Activated naive CD8-positive, alpha-beta T cell (primary cell): ENCODE results near the gene RIPPLY3.
"Not testable (repeated sequence)": the region's sequence is repeated elsewhere in the genome, so short reads cannot be mapped to it uniquely, and the experiment has no call there.

ENCODE experiments used
- H3K27ac Mint-ChIP-seq: one replicate; pipeline ENCODE4 v1.8.0; 2021; ENCODE audit warnings: mixed read lengths
- H3K27me3 Mint-ChIP-seq: one replicate; pipeline ENCODE4 v1.8.0; 2021; ENCODE audit warnings: mixed read lengths
- H3K36me3 Mint-ChIP-seq: one replicate; pipeline ENCODE4 v1.8.0; 2021; ENCODE audit warnings: mixed read lengths
- H3K4me1 Mint-ChIP-seq: one replicate; pipeline ENCODE4 v1.8.0; 2021; ENCODE audit warnings: low read depth, mixed read lengths
- H3K4me3 Mint-ChIP-seq: one replicate; pipeline ENCODE4 v1.8.0; 2021; ENCODE audit warnings: mild to moderate bottlenecking, mixed read lengths
- H3K9me3 Mint-ChIP-seq: one replicate; pipeline ENCODE4 v1.8.0; 2021; ENCODE audit warnings: low read depth, mixed read lengths

Gene RIPPLY3

GRCh38 chr21:36973986-36974850 is 32.3 kb upstream of the RIPPLY3 start:
- Mint-ChIP-seq H3K4me1 (peaks cover 16% of the 10 kb centered on the region), H3K36me3 (peaks cover 2% of the 10 kb centered on the region), H3K9me3 (no peaks in the 10 kb centered on the region), H3K27me3 (no peaks in the 10 kb centered on the region), H3K27ac (no peak overlapping the region), H3K4me3 (no peak overlapping the region)

GRCh38 chr21:36974851-36975192 is 31.7 kb upstream of the RIPPLY3 start:
- H3K27me3 Mint-ChIP-seq, result no peaks in the 10 kb centered on the region
- no peak overlapping the region for H3K4me3 Mint-ChIP-seq
- no peaks in the 10 kb centered on the region for H3K9me3 Mint-ChIP-seq
- H3K4me1 Mint-ChIP-seq, result peaks cover 16% of the 10 kb centered on the region
- H3K27ac Mint-ChIP-seq, result no peak overlapping the region
- peaks cover 2% of the 10 kb centered on the region for H3K36me3 Mint-ChIP-seq

GRCh38 chr21:36976228-36976861 is 30.2 kb upstream of the RIPPLY3 start:
- Mint-ChIP-seq H3K9me3 (no peaks in the 10 kb centered on the region), H3K4me1 (peaks cover 26% of the 10 kb centered on the region), H3K36me3 (peaks cover 2% of the 10 kb centered on the region), H3K27me3 (no peaks in the 10 kb centered on the region), H3K27ac (peak overlapping the region; percentile 75), H3K4me3 (no peak overlapping the region)

- H3K9me3 Mint-ChIP-seq, result no peaks in the 10 kb centered on the region
- H3K27ac Mint-ChIP-seq, result peak overlapping the region; percentile 75
- no peaks in the 10 kb centered on the region for H3K27me3 Mint-ChIP-seq
- peaks cover 30% of the 10 kb centered on the region for H3K4me1 Mint-ChIP-seq
- H3K36me3 Mint-ChIP-seq, result peaks cover 2% of the 10 kb centered on the region
- H3K4me3 Mint-ChIP-seq, result peak overlapping the region; percentile 15
Measured at GRCh38 chr21:36976882-36977651, 29.4 kb upstream of the RIPPLY3 start.

GRCh38 chr21:36980280-36981048 is 26.0 kb upstream of the RIPPLY3 start:
- Mint-ChIP-seq H3K4me3 (peak overlapping the region; percentile 83), H3K4me1 (peaks cover 32% of the 10 kb centered on the region), H3K9me3 (no peaks in the 10 kb centered on the region), H3K27me3 (no peaks in the 10 kb centered on the region), H3K36me3 (no peaks in the 10 kb centered on the region), H3K27ac (no peak overlapping the region)

- H3K4me1 Mint-ChIP-seq, result peaks cover 37% of the 10 kb centered on the region
- no peaks in the 10 kb centered on the region for H3K9me3 Mint-ChIP-seq
- no peaks in the 10 kb centered on the region for H3K27me3 Mint-ChIP-seq
- H3K27ac Mint-ChIP-seq, result no peak overlapping the region
- peak overlapping the region; percentile 83 for H3K4me3 Mint-ChIP-seq
- H3K36me3 Mint-ChIP-seq, result no peaks in the 10 kb centered on the region
Measured at GRCh38 chr21:36981049-36981391, 25.5 kb upstream of the RIPPLY3 start.

- Mint-ChIP-seq H3K36me3 (no peaks in the 10 kb centered on the region), H3K4me3 (no peak overlapping the region), H3K4me1 (peaks cover 39% of the 10 kb centered on the region), H3K9me3 (no peaks in the 10 kb centered on the region), H3K27me3 (no peaks in the 10 kb centered on the region), H3K27ac (no peak overlapping the region)
Measured at GRCh38 chr21:36981977-36982700, 24.4 kb upstream of the RIPPLY3 start.

GRCh38 chr21:36985751-36986594 is 20.5 kb upstream of the RIPPLY3 start:
- Mint-ChIP-seq H3K36me3 (no peaks in the 10 kb centered on the region), H3K4me3 (peak overlapping the region; percentile 74), H3K27ac (peak overlapping the region; percentile 83), H3K9me3 (no peaks in the 10 kb centered on the region), H3K4me1 (peaks cover 42% of the 10 kb centered on the region), H3K27me3 (no peaks in the 10 kb centered on the region)

- no peak overlapping the region for H3K4me3 Mint-ChIP-seq
Measured at GRCh38 chr21:36987845-36988244, 18.7 kb upstream of the RIPPLY3 start.

GRCh38 chr21:36988536-36988935 is 18.0 kb upstream of the RIPPLY3 start:
- Mint-ChIP-seq H3K4me3 (peak overlapping the region; percentile 65), H3K27ac (peak overlapping the region; percentile 36), H3K27me3 (no peaks in the 10 kb centered on the region), H3K9me3 (no peaks in the 10 kb centered on the region), H3K4me1 (peaks cover 35% of the 10 kb centered on the region), H3K36me3 (no peaks in the 10 kb centered on the region)

More at GRCh38 chr21:36987845-36988244, 18.7 kb upstream of the RIPPLY3 start:
- no peaks in the 10 kb centered on the region for H3K9me3 Mint-ChIP-seq
- H3K36me3 Mint-ChIP-seq, result no peaks in the 10 kb centered on the region
- peaks cover 35% of the 10 kb centered on the region for H3K4me1 Mint-ChIP-seq
- H3K27me3 Mint-ChIP-seq, result no peaks in the 10 kb centered on the region
- H3K27ac Mint-ChIP-seq, result peak overlapping the region; percentile 36

- not testable (repeated sequence) for H3K27me3 Mint-ChIP-seq, H3K9me3 Mint-ChIP-seq, H3K36me3 Mint-ChIP-seq, H3K27ac Mint-ChIP-seq
- H3K4me1 Mint-ChIP-seq, result peaks cover 35% of the 10 kb centered on the region
- H3K4me3 Mint-ChIP-seq, result peak overlapping the region; percentile 69
Measured at GRCh38 chr21:36989199-36989698, 17.3 kb upstream of the RIPPLY3 start.

GRCh38 chr21:36989699-36990507 is 16.6 kb upstream of the RIPPLY3 start:
- peak overlapping the region; percentile 89 for H3K27ac Mint-ChIP-seq
- H3K4me1 Mint-ChIP-seq, result peaks cover 33% of the 10 kb centered on the region
- H3K9me3 Mint-ChIP-seq, result no peaks in the 10 kb centered on the region

More at GRCh38 chr21:36989699-36990507, 16.6 kb upstream of the RIPPLY3 start:
- H3K4me3 Mint-ChIP-seq, result peak overlapping the region; percentile 88
- H3K27me3 Mint-ChIP-seq, result no peaks in the 10 kb centered on the region
- H3K36me3 Mint-ChIP-seq, result no peaks in the 10 kb centered on the region
